DND-41 (cell line): ENCODE data around the gene SHISA7.

ENCODE experiments used
- ATAC-seq: fragments of 200-7000 bp; cut with Tn5 transposase; 3 replicates; pipeline ENCODE4 v1.9.1; 2021; ENCODE audit warnings: low read depth; ENCODE audit not compliant: insufficient read depth
- DNase-seq: peaks from one replicate; pipeline ENCODE4 v3.0.0-alpha.2; 2020
- H2AFZ ChIP-seq: 2 replicates; pipeline ENCODE4 v1.6.0; 2012; ENCODE audit warnings: low read depth, low read length
- H3K27ac ChIP-seq: 2 replicates; pipeline ENCODE4 v1.5.1; 2012; ENCODE audit warnings: low read length, inconsistent platforms
- H3K27me3 ChIP-seq: fragments of 200-600 bp; sonication (generic); 2 replicates; pipeline ENCODE4 v1.6.0; 2012; ENCODE audit warnings: low read length, mild to moderate bottlenecking, inconsistent platforms; ENCODE audit not compliant: insufficient read depth, poor library complexity
- H3K36me3 ChIP-seq: 2 replicates; pipeline ENCODE4 v1.5.1; 2012; ENCODE audit warnings: low read length, inconsistent platforms; ENCODE audit not compliant: insufficient read depth
- H3K4me1 ChIP-seq: 2 replicates; pipeline ENCODE4 v1.5.1; 2012; ENCODE audit warnings: mild to moderate bottlenecking, low read length; ENCODE audit not compliant: insufficient read depth
- H3K4me2 ChIP-seq: 2 replicates; pipeline ENCODE4 v1.6.0; 2012; ENCODE audit warnings: mild to moderate bottlenecking, moderate library complexity, low read length, inconsistent platforms; ENCODE audit not compliant: insufficient read depth
- H3K4me3 ChIP-seq, 2 experiments: fragments of 200-600 bp in 1 of 2; shearing (Covaris generic) in 1 of 2; 2 replicates each; pipeline ENCODE4 v1.5.1; 2012 to 2016; ENCODE audit warnings: inconsistent platforms in 2 of 2, low read length in 2 of 2, mild to moderate bottlenecking in 2 of 2, low read depth in 1 of 2, moderate library complexity in 1 of 2
- H3K79me2 ChIP-seq: 2 replicates; pipeline ENCODE4 v1.6.0; 2012; ENCODE audit warnings: low read length, inconsistent platforms; ENCODE audit not compliant: insufficient read depth
- H3K9ac ChIP-seq: 2 replicates; pipeline ENCODE4 v1.6.0; 2012; ENCODE audit warnings: low read depth, mild to moderate bottlenecking, inconsistent platforms, low read length, moderate library complexity
- H3K9me3 ChIP-seq: 2 replicates; pipeline ENCODE4 v1.5.1; 2012; ENCODE audit warnings: low read length, moderate library complexity, mild to moderate bottlenecking, inconsistent platforms; ENCODE audit not compliant: insufficient read depth, severe bottlenecking
- H4K20me1 ChIP-seq: 2 replicates; pipeline ENCODE4 v1.6.0; 2012; ENCODE audit warnings: low read length; ENCODE audit not compliant: insufficient read depth
- CTCF ChIP-seq: IDR thresholded peaks from 2 replicates; pipeline ENCODE4 v1.5.1; 2012; ENCODE audit warnings: borderline replicate concordance, low read length, moderate library complexity, mild to moderate bottlenecking; ENCODE audit not compliant: poor library complexity, severe bottlenecking; ENCODE audit errors: extremely low read depth
- EZH2 ChIP-seq: IDR thresholded peaks from 3 replicates; pipeline ENCODE4 v1.6.1; 2012; ENCODE audit warnings: borderline replicate concordance, low read depth, mild to moderate bottlenecking, moderate library complexity, low read length, inconsistent platforms; ENCODE audit not compliant: severe bottlenecking

Gene SHISA7

GRCh38 chr19:55490478-55491432, 47.7 kb upstream of the SHISA7 start:
- peaks cover 14% of the 10 kb centered on the region for H3K4me1 ChIP-seq
- no peaks in the 10 kb centered on the region for H3K27me3 ChIP-seq
- ATAC-seq = no peak
- H3K36me3 ChIP-seq = no peaks in the 10 kb centered on the region; the same call in 1 of the 2 replicates
- no peak overlapping the region for H3K9ac ChIP-seq
- no peak for DNase-seq
- no peak overlapping the region for H3K27ac ChIP-seq
- TF ChIP-seq CTCF (no peak), EZH2 (no peak)
- H2AFZ ChIP-seq = no peak overlapping the region
- no peak overlapping the region for H3K4me3 ChIP-seq
- H3K4me2 ChIP-seq = no peak overlapping the region
- no peaks in the 10 kb centered on the region; the same call in 1 of the 2 replicates for H4K20me1 ChIP-seq
- H3K9me3 ChIP-seq = no peaks in the 10 kb centered on the region
- peaks cover 5% of the 10 kb centered on the region for H3K79me2 ChIP-seq

- DNase-seq (no peak), ATAC-seq (no peak)
- Histone ChIP-seq H3K27ac (no peak overlapping the region), H3K4me1 (peaks cover 19% of the 10 kb centered on the region), H3K36me3 (no peaks in the 10 kb centered on the region; the same call in 1 of the 2 replicates), H2AFZ (no peak overlapping the region), H3K27me3 (no peaks in the 10 kb centered on the region), H3K4me2 (no peak overlapping the region), H4K20me1 (no peaks in the 10 kb centered on the region; the same call in 1 of the 2 replicates), H3K9me3 (no peaks in the 10 kb centered on the region), H3K9ac (no peak overlapping the region), H3K79me2 (peaks cover 9% of the 10 kb centered on the region), H3K4me3 (no peak overlapping the region)
- no peak for TF ChIP-seq CTCF
- no peak for TF ChIP-seq EZH2
Observed at GRCh38 chr19:55489711-55490477, 46.8 kb upstream of the SHISA7 start.

GRCh38 chr19:55488986-55489710, 46.0 kb upstream of the SHISA7 start:
- Histone ChIP-seq H2AFZ (no peak overlapping the region), H3K36me3 (no peaks in the 10 kb centered on the region; the same call in 1 of the 2 replicates), H4K20me1 (no peaks in the 10 kb centered on the region), H3K9ac (no peak overlapping the region), H3K9me3 (no peaks in the 10 kb centered on the region), H3K27ac (no peak overlapping the region), H3K4me1 (peaks cover 27% of the 10 kb centered on the region), H3K27me3 (no peaks in the 10 kb centered on the region), H3K4me2 (no peak overlapping the region), H3K4me3 (no peak overlapping the region), H3K79me2 (peaks cover 9% of the 10 kb centered on the region)
- no peak for TF ChIP-seq EZH2
- TF ChIP-seq CTCF = no peak
- ATAC-seq (no peak), DNase-seq (no peak)
